PC-3 (cell line): ENCODE data around the gene COL12A1. TPM values are rescaled to one million over a fixed set of nuclear protein-coding genes. Genes with fewer than 3 reads are reported as not detected.

ENCODE experiments used
- ATAC-seq: fragments of 200-7000 bp; cut with Tn5 transposase; 2 replicates; pipeline ENCODE4 v1.9.1; 2020; ENCODE audit warnings: mild to moderate bottlenecking, moderate library complexity
- BruUV-seq: library from RNA; stranded (reverse); fragments of 400-500 nt; replicated peaks from 2 replicates; lab custom pipeline; 2021; lab: Mats Ljungman, UMichigan
- CTCF ChIA-PET: fragments of 300-600 bp; sonication (Branson Sonifier 250); formaldehyde crosslinking; loops from one replicate; lab custom pipeline; 2022; ENCODE audit warnings: antibody characterized with exemption; lab: Charles Lee
- POLR2A ChIA-PET: fragments of 300-600 bp; sonication (Branson Sonifier 250); formaldehyde crosslinking; loops from one replicate; lab custom pipeline; 2022; ENCODE audit warnings: antibody characterized with exemption; ENCODE audit not compliant: unreplicated experiment; lab: Charles Lee
- DNase-seq: peaks from one replicate; pipeline ENCODE4 v3.0.0-alpha.2; 2015
- H2AFZ ChIP-seq: fragments of 300-600 bp; sonication (generic); 2 replicates; pipeline ENCODE4 v1.6.0; 2016; ENCODE audit warnings: antibody characterized with exemption, low read length
- H3F3A ChIP-seq: fragments of 300-600 bp; sonication (generic); one replicate; pipeline ENCODE4 v1.6.0; 2017; ENCODE audit warnings: antibody characterized with exemption, low read length, control low read depth, mild to moderate bottlenecking; ENCODE audit not compliant: unreplicated experiment
- H3K27ac ChIP-seq: fragments of 300-600 bp; sonication (generic); 2 replicates; pipeline ENCODE4 v1.5.1; 2016; ENCODE audit warnings: mild to moderate bottlenecking, low read length
- H3K27me3 ChIP-seq: fragments of 300-600 bp; sonication (generic); 2 replicates; pipeline ENCODE4 v1.6.1; 2016; ENCODE audit warnings: low read length, mixed read lengths
- H3K36me3 ChIP-seq: fragments of 300-600 bp; sonication (generic); 2 replicates; pipeline ENCODE4 v1.6.1; 2016; ENCODE audit warnings: low read depth, mixed run types, low read length, mixed read lengths
- H3K4me1 ChIP-seq: fragments of 300-600 bp; sonication (generic); 2 replicates; pipeline ENCODE4 v1.5.1; 2016; ENCODE audit warnings: low read length; ENCODE audit not compliant: insufficient read depth
- H3K4me2 ChIP-seq: fragments of 300-600 bp; sonication (generic); 2 replicates; pipeline ENCODE4 v1.6.0; 2016; ENCODE audit warnings: low read length
- H3K4me3 ChIP-seq: fragments of 300-600 bp; sonication (generic); 2 replicates; pipeline ENCODE4 v1.5.1; 2016; ENCODE audit warnings: mild to moderate bottlenecking, low read length, mixed read lengths
- H3K79me2 ChIP-seq: fragments of 300-600 bp; sonication (generic); 2 replicates; pipeline ENCODE4 v1.6.1; 2017; ENCODE audit warnings: low read length, mixed read lengths
- H3K9ac ChIP-seq: fragments of 300-600 bp; sonication (generic); 2 replicates; pipeline ENCODE4 v1.6.0; 2016; ENCODE audit warnings: mild to moderate bottlenecking, low read length
- H3K9me2 ChIP-seq: fragments of 300-600 bp; sonication (generic); replicated peaks from 2 replicates; pipeline ENCODE4 v1.6.1; 2016; ENCODE audit warnings: mixed run types, low read length, mixed read lengths
- H3K9me3 ChIP-seq: fragments of 300-600 bp; sonication (generic); 2 replicates; pipeline ENCODE4 v1.6.1; 2016; ENCODE audit warnings: low read length, mixed read lengths
- H4K20me1 ChIP-seq: fragments of 300-600 bp; sonication (generic); 2 replicates; pipeline ENCODE4 v1.6.1; 2016; ENCODE audit warnings: low read length, mixed read lengths
- CTCF ChIP-seq: fragments of 300-600 bp; sonication (generic); conservative IDR thresholded peaks from 2 replicates; pipeline ENCODE4 v1.5.1; 2017; ENCODE audit warnings: antibody characterized with exemption, low read depth, mild to moderate bottlenecking, low read length
- EZH2 ChIP-seq: fragments of 300-600 bp; sonication (generic); IDR thresholded peaks from one replicate; pipeline ENCODE4 v1.6.1; 2017; ENCODE audit warnings: antibody characterized with exemption, mild to moderate bottlenecking, low read length; ENCODE audit not compliant: unreplicated experiment
- EZH2phosphoT487 ChIP-seq: fragments of 300-600 bp; sonication (generic); IDR thresholded peaks from 2 replicates; pipeline ENCODE4 v1.6.1; 2018; ENCODE audit warnings: mild to moderate bottlenecking, antibody characterized with exemption, low read length, borderline replicate concordance
- intact Hi-C: fragments of 100-400 bp; cut with micrococcal nuclease; formaldehyde crosslinking; loops from 2 replicates; pipeline ENCODE4 v1.9.0; 2023
- total RNA-seq: library from RNA; depleted of rRNA; stranded (reverse); fragments of >200 nt; gene quantifications from 2 replicates; pipeline ENCODE4 v1.2.3, GENCODE V29; 2014

The COL12A1 gene
- total RNA-seq, 1 experiment from 2014 or later = 24.2 TPM

GRCh38 chr6:75081921-75082320 lies 123.9 kb downstream of the COL12A1 start:
- DNase-seq (no peak), ATAC-seq (no peak)
- no peaks in the 10 kb centered on the region for H3K36me3 ChIP-seq
- no peak overlapping the region for H3K4me3 ChIP-seq
- H3K79me2 ChIP-seq = no peaks in the 10 kb centered on the region
- no peak overlapping the region for H2AFZ ChIP-seq
- no peaks in the 10 kb centered on the region for H3F3A ChIP-seq
- H3K4me2 ChIP-seq = no peak overlapping the region
- H3K27me3 ChIP-seq = no peaks in the 10 kb centered on the region
- no peak for TF ChIP-seq EZH2phosphoT487
- TF ChIP-seq EZH2 = no peak
- no peak for TF ChIP-seq CTCF
- CTCF ChIA-PET = no interaction called here
- no peak overlapping the region for H3K27ac ChIP-seq
- no peaks in the 10 kb centered on the region for H3K4me1 ChIP-seq
- BruUV-seq = no TSS peak
- intact Hi-C loops = no loop called here
- H3K9me3 ChIP-seq = no peaks in the 10 kb centered on the region
- no peaks in the 10 kb centered on the region for H3K9me2 ChIP-seq
- no peaks in the 10 kb centered on the region for H4K20me1 ChIP-seq
- POLR2A ChIA-PET = no interaction called here
- H3K9ac ChIP-seq = no peak overlapping the region

GRCh38 chr6:75081047-75081446 lies 124.8 kb downstream of the COL12A1 start:
- intact Hi-C loops = no loop called here
- H3K4me3 ChIP-seq = no peak overlapping the region

More at GRCh38 chr6:75081047-75081446, 124.8 kb downstream of the COL12A1 start:
- H3K9me3 ChIP-seq = no peaks in the 10 kb centered on the region
- no peaks in the 10 kb centered on the region for H3K4me1 ChIP-seq
- ATAC-seq (no peak), DNase-seq (no peak)
- TF ChIP-seq CTCF = no peak
- no peak for TF ChIP-seq EZH2
- TF ChIP-seq EZH2phosphoT487 = no peak
- no peak overlapping the region for H3K27ac ChIP-seq
- no peaks in the 10 kb centered on the region for H3F3A ChIP-seq
- no peaks in the 10 kb centered on the region for H3K36me3 ChIP-seq
- ChIA-PET POLR2A (no interaction called here), CTCF (no interaction called here)
- H3K9me2 ChIP-seq = no peaks in the 10 kb centered on the region
- no peaks in the 10 kb centered on the region for H3K27me3 ChIP-seq
- no peaks in the 10 kb centered on the region for H4K20me1 ChIP-seq
- no peak overlapping the region for H3K4me2 ChIP-seq
- BruUV-seq = no TSS peak
- H3K9ac ChIP-seq = no peak overlapping the region
- no peaks in the 10 kb centered on the region for H3K79me2 ChIP-seq
- no peak overlapping the region for H2AFZ ChIP-seq
